Measurements from ENCODE around the gene PTPRD. TPM values are rescaled to one million over a fixed set of nuclear protein-coding genes. Genes with fewer than 3 reads are reported as not detected.

Gene PTPRD
- total and polyA plus RNA-seq, 5 donors from 2014 or later = 0.47 TPM; not detected in 4

DNA sequence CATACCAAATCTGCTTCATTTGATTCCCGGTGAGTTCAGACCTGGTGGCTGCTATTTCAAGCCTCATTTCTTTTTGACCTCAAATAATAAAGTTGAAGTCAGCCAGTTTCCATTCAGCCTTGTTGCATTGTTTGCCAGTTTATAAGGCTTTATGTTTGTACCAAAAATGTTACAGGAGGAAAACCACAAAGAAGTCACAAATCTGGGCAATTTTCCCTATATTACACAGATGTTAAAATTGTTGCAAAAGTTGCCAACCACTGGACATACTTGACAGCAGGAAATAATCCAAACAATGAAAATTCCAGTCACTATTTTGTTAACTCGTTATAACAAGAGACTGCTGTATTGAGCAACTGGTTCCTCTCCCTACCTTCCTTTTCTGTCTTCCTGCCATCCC, 1488.2 kb downstream of the PTPRD start:
- Histone ChIP-seq H3K4me3 (ENCODE audit: low read depth, low read length) (no peak overlapping the region), H3K9me3 (ENCODE audit: control insufficient read depth in 2 of 2, low read length in 2 of 2) (no peaks in the 10 kb centered on the region), H3K27me3 (ENCODE audit: control insufficient read depth, insufficient read depth, low read length) (no peaks in the 10 kb centered on the region), H3K4me1 (ENCODE audit: control insufficient read depth, insufficient read depth, low read length, poor library complexity, severe bottlenecking) (no peaks in the 10 kb centered on the region), H3K36me3 (ENCODE audit: control insufficient read depth, insufficient read depth, low read length) (no peaks in the 10 kb centered on the region), H3K27ac (ENCODE audit: insufficient read depth, low read length, poor library complexity, severe bottlenecking) (no peak overlapping the region)
- no peaks in the 10 kb centered on the region for H3K4me1 Mint-ChIP-seq
- H3K27ac Mint-ChIP-seq = peak overlapping the region in 1 of 3 donors; percentile 49
- ATAC-seq (ENCODE audit: low read depth in 2 of 2) = no peak
- no peak for DNase-seq
- H3K27me3 Mint-ChIP-seq = no peaks in the 10 kb centered on the region
- H3K9me3 Mint-ChIP-seq = peaks cover 0 to 8% (median 4%) of the 10 kb centered on the region in 7 donors
- no peaks in the 10 kb centered on the region for H3K36me3 Mint-ChIP-seq
- no peak overlapping the region for H3K4me3 Mint-ChIP-seq

DNA sequence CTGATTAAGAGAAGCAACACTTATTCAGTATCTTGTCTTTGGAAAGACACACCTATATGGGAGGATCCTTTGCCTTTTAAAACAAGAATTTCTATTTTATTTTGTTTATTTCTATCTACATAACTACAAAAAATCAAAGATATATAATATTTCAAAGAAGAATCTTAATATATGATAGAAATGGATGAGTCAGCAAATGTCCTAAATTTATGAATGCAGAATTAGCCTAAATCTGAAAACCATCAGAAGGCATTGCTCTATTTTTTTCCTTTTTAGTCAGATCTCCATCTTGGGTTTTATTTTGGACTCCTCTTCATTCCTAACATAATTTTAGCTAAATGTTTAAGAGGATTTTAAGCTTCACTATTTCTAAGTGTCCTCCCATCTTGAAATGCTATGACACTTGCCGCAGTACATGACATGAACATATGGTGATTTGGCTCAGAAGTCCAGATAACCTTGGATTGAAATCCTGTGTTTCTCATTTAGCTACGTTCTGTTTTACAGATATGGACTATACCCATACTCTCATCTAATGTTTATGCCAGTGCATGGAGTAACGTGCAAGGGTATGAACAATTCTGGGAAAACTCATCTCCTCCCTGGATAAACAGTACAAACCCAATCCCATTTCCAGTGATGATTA, 1490.4 kb downstream of the PTPRD start:
- Mint-ChIP-seq H3K9me3 (peaks cover 0 to 5% (median 4%) of the 10 kb centered on the region in 7 donors), H3K36me3 (no peaks in the 10 kb centered on the region), H3K27ac (no peak overlapping the region), H3K4me1 (no peaks in the 10 kb centered on the region), H3K4me3 (no peak overlapping the region), H3K27me3 (no peaks in the 10 kb centered on the region)
- DNase-seq (no peak), ATAC-seq (ENCODE audit: low read depth in 2 of 2) (no peak)
- H3K9me3 ChIP-seq (ENCODE audit: control insufficient read depth in 2 of 2, low read length in 2 of 2) = no peaks in the 10 kb centered on the region
- H3K4me3 ChIP-seq (ENCODE audit: low read depth, low read length) = no peak overlapping the region
- no peaks in the 10 kb centered on the region for H3K36me3 ChIP-seq (ENCODE audit: control insufficient read depth, insufficient read depth, low read length)
- H3K4me1 ChIP-seq (ENCODE audit: control insufficient read depth, insufficient read depth, low read length, poor library complexity, severe bottlenecking) = no peaks in the 10 kb centered on the region
- H3K27me3 ChIP-seq (ENCODE audit: control insufficient read depth, insufficient read depth, low read length) = no peaks in the 10 kb centered on the region
- no peak overlapping the region for H3K27ac ChIP-seq (ENCODE audit: insufficient read depth, low read length, poor library complexity, severe bottlenecking)

DNA sequence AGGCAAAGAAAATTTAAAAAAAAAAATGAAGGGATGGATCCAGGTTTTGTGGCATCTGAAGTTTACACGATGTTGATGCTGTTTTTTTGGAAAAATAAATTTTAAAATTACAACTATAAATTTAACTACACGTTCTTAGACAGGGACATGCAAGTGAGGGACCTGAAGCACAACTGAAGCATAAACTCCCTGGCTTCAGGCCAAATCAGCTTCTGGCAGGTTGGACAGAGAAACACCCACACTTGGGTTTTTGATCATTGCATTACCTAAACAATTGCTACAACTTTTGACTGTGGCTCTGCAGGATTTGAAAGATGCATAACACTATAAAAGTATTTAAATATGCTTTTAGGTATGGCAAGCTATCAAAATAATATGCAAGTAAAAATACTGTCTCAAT, 1494.9 kb downstream of the PTPRD start:
- no peak overlapping the region for H3K27ac ChIP-seq (ENCODE audit: insufficient read depth, low read length, poor library complexity, severe bottlenecking)
- no peaks in the 10 kb centered on the region for H3K27me3 Mint-ChIP-seq
- no peaks in the 10 kb centered on the region for H3K36me3 Mint-ChIP-seq
- no peaks in the 10 kb centered on the region for H3K4me1 Mint-ChIP-seq
- no peak for ATAC-seq (ENCODE audit: low read depth in 2 of 2)
- no peak overlapping the region for H3K4me3 ChIP-seq (ENCODE audit: low read depth, low read length)
- no peak for DNase-seq
- no peaks in the 10 kb centered on the region for H3K9me3 ChIP-seq (ENCODE audit: control insufficient read depth in 2 of 2, low read length in 2 of 2)
- no peaks in the 10 kb centered on the region for H3K36me3 ChIP-seq (ENCODE audit: control insufficient read depth, insufficient read depth, low read length)
- no peaks in the 10 kb centered on the region for H3K27me3 ChIP-seq (ENCODE audit: control insufficient read depth, insufficient read depth, low read length)
- no peak overlapping the region for H3K4me3 Mint-ChIP-seq
- H3K9me3 Mint-ChIP-seq = peaks cover 0 to 9% (median 3%) of the 10 kb centered on the region in 7 donors
- H3K4me1 ChIP-seq (ENCODE audit: control insufficient read depth, insufficient read depth, low read length, poor library complexity, severe bottlenecking) = no peaks in the 10 kb centered on the region
- H3K27ac Mint-ChIP-seq = no peak overlapping the region

DNA sequence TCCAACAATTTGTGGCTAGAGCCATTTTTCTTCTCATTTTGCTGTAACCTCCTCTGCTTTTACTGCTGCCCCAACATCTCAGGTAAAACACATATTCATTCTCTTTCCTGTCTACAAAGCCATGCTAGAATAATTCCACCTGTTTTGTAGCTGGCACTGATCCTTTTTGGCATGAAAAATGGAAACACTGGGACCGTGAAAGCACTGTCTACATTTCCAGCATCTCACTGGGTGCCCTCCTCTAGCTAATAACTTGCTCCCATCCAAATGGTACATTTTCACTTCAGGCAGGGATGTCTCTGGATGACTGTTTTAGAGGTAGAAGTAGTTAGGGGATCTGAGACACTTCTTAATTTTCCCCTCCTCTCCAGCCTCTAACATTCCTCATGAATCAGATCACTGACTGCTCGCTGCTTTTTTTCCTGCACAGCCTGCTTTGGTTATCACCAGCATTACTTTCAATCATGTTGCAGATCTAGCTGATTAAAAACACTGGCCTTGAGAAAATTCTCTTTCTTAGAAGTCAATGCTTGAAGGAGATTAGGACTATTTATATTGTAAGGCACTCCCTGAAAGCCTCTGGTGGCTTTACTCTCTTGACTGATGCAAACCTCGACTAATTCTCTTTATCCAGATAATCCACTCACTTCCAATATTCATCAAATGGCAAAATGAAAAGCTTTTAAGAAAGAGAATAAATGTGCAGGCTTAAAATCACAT, 1500.6 kb downstream of the PTPRD start:
- no peaks in the 10 kb centered on the region for H3K27me3 Mint-ChIP-seq
- DNase-seq (no peak), ATAC-seq (ENCODE audit: low read depth in 2 of 2) (no peak)
- Histone ChIP-seq H3K4me3 (ENCODE audit: low read depth, low read length) (no peak overlapping the region), H3K4me1 (ENCODE audit: control insufficient read depth, insufficient read depth, low read length, poor library complexity, severe bottlenecking) (no peaks in the 10 kb centered on the region), H3K27me3 (ENCODE audit: control insufficient read depth, insufficient read depth, low read length) (no peaks in the 10 kb centered on the region), H3K36me3 (ENCODE audit: control insufficient read depth, insufficient read depth, low read length) (no peaks in the 10 kb centered on the region), H3K9me3 (ENCODE audit: control insufficient read depth in 2 of 2, low read length in 2 of 2) (no peaks in the 10 kb centered on the region), H3K27ac (ENCODE audit: insufficient read depth, low read length, poor library complexity, severe bottlenecking) (no peak overlapping the region)
- H3K36me3 Mint-ChIP-seq = no peaks in the 10 kb centered on the region
- H3K27ac Mint-ChIP-seq = no peak overlapping the region
- H3K9me3 Mint-ChIP-seq = peaks cover 0 to 9% (median 2%) of the 10 kb centered on the region in 7 donors
- H3K4me1 Mint-ChIP-seq = no peaks in the 10 kb centered on the region
- no peak overlapping the region for H3K4me3 Mint-ChIP-seq

DNA sequence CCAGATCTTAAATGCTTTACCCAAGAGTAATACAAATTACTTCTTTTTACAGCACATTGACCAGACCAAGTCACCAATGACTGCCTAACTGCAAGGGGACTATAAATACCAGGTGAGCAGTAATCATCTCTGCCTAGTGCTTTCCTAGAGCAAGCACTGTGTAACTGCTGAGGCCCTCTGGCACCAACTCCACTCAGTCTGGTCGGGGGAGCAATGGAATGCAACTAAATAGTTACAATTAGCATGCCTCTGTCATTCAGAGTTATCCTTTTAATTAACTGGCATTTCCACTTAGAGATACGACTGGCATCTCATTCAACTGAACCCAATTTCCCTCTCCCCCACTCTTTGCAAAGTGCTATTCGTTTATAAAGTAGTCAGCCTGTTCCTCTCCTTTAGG, 1504.2 kb downstream of the PTPRD start:
- H3K4me3 Mint-ChIP-seq = no peak overlapping the region
- H3K4me3 ChIP-seq (ENCODE audit: low read depth, low read length) = no peak overlapping the region
- H3K27ac Mint-ChIP-seq = no peak overlapping the region
- peaks cover 0 to 8% (median 3%) of the 10 kb centered on the region in 7 donors for H3K9me3 Mint-ChIP-seq
- H3K4me1 ChIP-seq (ENCODE audit: control insufficient read depth, insufficient read depth, low read length, poor library complexity, severe bottlenecking) = no peaks in the 10 kb centered on the region
- H3K36me3 ChIP-seq (ENCODE audit: control insufficient read depth, insufficient read depth, low read length) = no peaks in the 10 kb centered on the region
- H3K27me3 Mint-ChIP-seq = no peaks in the 10 kb centered on the region
- no peaks in the 10 kb centered on the region for H3K9me3 ChIP-seq (ENCODE audit: control insufficient read depth in 2 of 2, low read length in 2 of 2)
- no peak for ATAC-seq (ENCODE audit: low read depth in 2 of 2)
- H3K27ac ChIP-seq (ENCODE audit: insufficient read depth, low read length, poor library complexity, severe bottlenecking) = no peak overlapping the region
- no peak for DNase-seq
- no peaks in the 10 kb centered on the region for H3K4me1 Mint-ChIP-seq
- no peaks in the 10 kb centered on the region for H3K36me3 Mint-ChIP-seq
- H3K27me3 ChIP-seq (ENCODE audit: control insufficient read depth, insufficient read depth, low read length) = no peaks in the 10 kb centered on the region

DNA sequence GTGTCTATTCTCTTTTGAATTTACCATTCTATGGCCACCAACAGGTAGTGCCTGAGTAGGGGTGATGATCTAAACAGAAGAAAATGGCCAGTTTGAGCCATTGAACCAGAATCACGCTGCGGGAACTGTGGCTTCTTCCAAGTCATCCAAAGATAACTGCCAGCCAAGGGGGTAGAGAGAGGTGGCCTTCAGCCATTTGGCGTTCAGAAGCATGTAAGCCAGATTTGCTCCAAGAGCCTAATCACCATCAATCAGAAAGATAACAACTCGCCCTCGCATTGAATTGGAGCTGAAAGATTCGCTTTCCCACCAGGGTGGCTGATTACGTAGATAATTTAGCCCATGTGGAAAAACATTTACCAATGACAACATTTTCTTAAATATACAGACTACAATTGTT, 1510.5 kb downstream of the PTPRD start:
- Mint-ChIP-seq H3K36me3 (no peaks in the 10 kb centered on the region), H3K27ac (no peak overlapping the region)
- ATAC-seq (ENCODE audit: low read depth in 2 of 2) = no peak

DNA sequence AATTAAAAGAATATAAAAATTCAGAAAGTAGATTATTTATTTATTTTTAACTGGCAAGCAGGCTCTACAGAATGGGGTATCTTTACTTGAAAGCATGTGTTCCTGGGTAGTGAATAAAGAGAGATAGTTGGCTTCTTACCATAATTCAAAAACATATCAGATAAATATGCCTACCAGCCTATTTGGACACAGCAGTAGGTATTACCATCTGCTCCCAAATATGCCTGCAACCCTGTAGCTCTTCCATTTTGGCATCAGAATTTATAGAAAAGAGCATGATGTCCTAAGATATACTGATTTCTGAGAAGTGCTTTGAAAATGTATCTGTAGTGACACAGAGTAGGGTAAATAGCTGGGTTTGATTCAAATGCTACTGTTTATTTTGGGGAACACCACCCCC, 1512.7 kb downstream of the PTPRD start:
- no peaks in the 10 kb centered on the region for H3K36me3 ChIP-seq (ENCODE audit: control insufficient read depth, insufficient read depth, low read length)
- Mint-ChIP-seq H3K4me1 (no peaks in the 10 kb centered on the region), H3K27me3 (no peaks in the 10 kb centered on the region), H3K36me3 (no peaks in the 10 kb centered on the region), H3K27ac (no peak overlapping the region), H3K9me3 (peaks cover 0 to 14% (median 4%) of the 10 kb centered on the region in 7 donors), H3K4me3 (no peak overlapping the region)
- no peaks in the 10 kb centered on the region for H3K27me3 ChIP-seq (ENCODE audit: control insufficient read depth, insufficient read depth, low read length)
- DNase-seq (no peak), ATAC-seq (ENCODE audit: low read depth in 2 of 2) (no peak)
- H3K27ac ChIP-seq (ENCODE audit: insufficient read depth, low read length, poor library complexity, severe bottlenecking) = no peak overlapping the region
- peaks cover 0 to 3% of the 10 kb centered on the region in 2 experiments for H3K9me3 ChIP-seq (ENCODE audit: control insufficient read depth in 2 of 2, low read length in 2 of 2)
- H3K4me3 ChIP-seq (ENCODE audit: low read depth, low read length) = no peak overlapping the region
- no peaks in the 10 kb centered on the region for H3K4me1 ChIP-seq (ENCODE audit: control insufficient read depth, insufficient read depth, low read length, poor library complexity, severe bottlenecking)

More for the DNA sequence above, 1510.5 kb downstream of the PTPRD start:
- no peaks in the 10 kb centered on the region for H3K4me1 ChIP-seq (ENCODE audit: control insufficient read depth, insufficient read depth, low read length, poor library complexity, severe bottlenecking)
- H3K9me3 Mint-ChIP-seq = peaks cover 0 to 6% (median 2%) of the 10 kb centered on the region in 7 donors
- no peak overlapping the region for H3K4me3 ChIP-seq (ENCODE audit: low read depth, low read length)
- DNase-seq = no peak
- H3K27me3 ChIP-seq (ENCODE audit: control insufficient read depth, insufficient read depth, low read length) = no peaks in the 10 kb centered on the region
- H3K27ac ChIP-seq (ENCODE audit: insufficient read depth, low read length, poor library complexity, severe bottlenecking) = no peak overlapping the region
- no peak overlapping the region for H3K4me3 Mint-ChIP-seq
- no peaks in the 10 kb centered on the region for H3K27me3 Mint-ChIP-seq
- no peaks in the 10 kb centered on the region for H3K4me1 Mint-ChIP-seq
- H3K36me3 ChIP-seq (ENCODE audit: control insufficient read depth, insufficient read depth, low read length) = no peaks in the 10 kb centered on the region
- H3K9me3 ChIP-seq (ENCODE audit: control insufficient read depth in 2 of 2, low read length in 2 of 2) = peaks cover 0 to 3% of the 10 kb centered on the region in 2 experiments

DNA sequence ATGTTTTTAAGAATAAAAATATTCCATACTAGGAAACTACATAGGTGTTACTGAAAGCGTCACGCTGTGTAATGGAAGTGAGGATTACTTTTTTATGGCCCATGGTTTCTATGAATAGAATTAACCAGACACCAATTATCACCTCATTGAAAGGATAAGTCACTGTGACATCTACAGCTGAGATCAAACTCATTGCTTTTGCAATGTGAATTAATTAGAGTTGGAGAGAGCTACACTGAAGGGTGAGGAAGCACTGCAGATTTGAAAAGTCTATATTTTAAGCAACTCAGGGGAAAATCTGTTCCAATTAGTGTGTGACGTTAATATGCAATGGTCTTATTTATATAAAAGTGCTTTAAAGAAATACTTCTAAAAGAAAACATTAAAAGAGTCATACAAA, 1513.2 kb downstream of the PTPRD start:
- no peak overlapping the region for H3K4me3 Mint-ChIP-seq
- H3K36me3 ChIP-seq (ENCODE audit: control insufficient read depth, insufficient read depth, low read length) = no peaks in the 10 kb centered on the region
- H3K9me3 ChIP-seq (ENCODE audit: control insufficient read depth in 2 of 2, low read length in 2 of 2) = peaks cover 0 to 3% of the 10 kb centered on the region in 2 experiments
- no peak for DNase-seq
- H3K4me1 ChIP-seq (ENCODE audit: control insufficient read depth, insufficient read depth, low read length, poor library complexity, severe bottlenecking) = no peaks in the 10 kb centered on the region
- H3K27ac Mint-ChIP-seq = no peak overlapping the region
- H3K4me3 ChIP-seq (ENCODE audit: low read depth, low read length) = no peak overlapping the region
- H3K36me3 Mint-ChIP-seq = no peaks in the 10 kb centered on the region
- no peaks in the 10 kb centered on the region for H3K4me1 Mint-ChIP-seq
- no peaks in the 10 kb centered on the region for H3K27me3 Mint-ChIP-seq
- ATAC-seq (ENCODE audit: low read depth in 2 of 2) = no peak
- no peaks in the 10 kb centered on the region for H3K27me3 ChIP-seq (ENCODE audit: control insufficient read depth, insufficient read depth, low read length)
- H3K27ac ChIP-seq (ENCODE audit: insufficient read depth, low read length, poor library complexity, severe bottlenecking) = no peak overlapping the region
- H3K9me3 Mint-ChIP-seq = peaks cover 0 to 14% (median 4%) of the 10 kb centered on the region in 7 donors
